ENCODE measurements around the gene TIGIT. TPM values are rescaled to one million over a fixed set of nuclear protein-coding genes. Genes with fewer than 3 reads are reported as not detected.

TIGIT gene
- total RNA-seq = not detected in 2 replicates

GRCh38 chr3:114293838-114294535, at the start of gene TIGIT:
Gene TIGIT (plus strand): TSS chr3:114294028. CDS start chr3:114294062, 34 bp downstream.

Other genes with a start within 250 kb of the TIGIT start
- 0.91 and 1.8 TPM in 2 replicates for gene CCDC191, start 237.5 kb upstream of the TIGIT start, total RNA-seq
- 11.3 and 23.9 TPM in 2 replicates for gene QTRT2, start 237.3 kb upstream of the TIGIT start, total RNA-seq
- gene DRD3, start 115.0 kb upstream of the TIGIT start, total RNA-seq = not detected in 2 replicates
- gene ZNF80, start 56.5 kb upstream of the TIGIT start, total RNA-seq = not detected in 2 replicates

All from hair follicular keratinocyte (primary cell).